ENCODE data around the gene TM7SF2. TPM values are rescaled to one million over a fixed set of nuclear protein-coding genes. Genes with fewer than 3 reads are reported as not detected.
A peak's percentile ranks its signal among the peaks of the same experiment; 100 is the strongest.

TM7SF2 gene
- total and polyA plus RNA-seq, 2 of the 13 experiments (the other 11 are each of a cell fraction or from before 2014, with no cell fraction given) = 56.0 to 66.9 TPM

GRCh38 chr11:65065851-65066250 lies 45.8 kb upstream of the TM7SF2 start:
- FAIRE-seq = no peak
- in situ Hi-C loops (cut with HindIII; ENCODE audit: extremely low pct_ligation_motif_present, low pct_unique_long_range_greater_than_20kb) = loop anchor here (5.0 kb wide), 1 partner anchor 39 kb away; the partner anchor contains the start of gene SNX15
- TF ChIP-seq MEIS1 (CRISPR knock-in tag; IDR thresholded peaks at IDR 0.05; ENCODE audit: borderline replicate concordance) (no peak), ZNF234 (CRISPR knock-in tag; conservative IDR thresholded peaks at IDR 0.05) (no peak), LCORL (IDR thresholded peaks at IDR 0.05) (no peak), LCORL (CRISPR knock-in tag; IDR thresholded peaks at IDR 0.05) (0 out of 2 replicates have a peak, but pooled peaks have one; percentile 39), ESRRA (CRISPR knock-in tag; IDR thresholded peaks at IDR 0.05; ENCODE audit: low read depth) (peak; percentile 52; the same call in 1 of the 2 replicates), JUND (CRISPR knock-in tag; IDR thresholded peaks at IDR 0.05) (no peak), IKZF5 (CRISPR knock-in tag; IDR thresholded peaks at IDR 0.05) (0 out of 2 replicates have a peak, but pooled peaks have one; percentile 12), ZSCAN31 (CRISPR knock-in tag; IDR thresholded peaks at IDR 0.05; ENCODE audit: low read depth) (no peak), PAXIP1 (CRISPR knock-in tag; conservative IDR thresholded peaks at IDR 0.05) (peak; percentile 83), KDM6A (CRISPR knock-in tag; IDR thresholded peaks at IDR 0.05; ENCODE audit: low read depth) (peak; percentile 28; the same call in 1 of the 2 replicates)
- TF ChIP-seq, protein P1, sequence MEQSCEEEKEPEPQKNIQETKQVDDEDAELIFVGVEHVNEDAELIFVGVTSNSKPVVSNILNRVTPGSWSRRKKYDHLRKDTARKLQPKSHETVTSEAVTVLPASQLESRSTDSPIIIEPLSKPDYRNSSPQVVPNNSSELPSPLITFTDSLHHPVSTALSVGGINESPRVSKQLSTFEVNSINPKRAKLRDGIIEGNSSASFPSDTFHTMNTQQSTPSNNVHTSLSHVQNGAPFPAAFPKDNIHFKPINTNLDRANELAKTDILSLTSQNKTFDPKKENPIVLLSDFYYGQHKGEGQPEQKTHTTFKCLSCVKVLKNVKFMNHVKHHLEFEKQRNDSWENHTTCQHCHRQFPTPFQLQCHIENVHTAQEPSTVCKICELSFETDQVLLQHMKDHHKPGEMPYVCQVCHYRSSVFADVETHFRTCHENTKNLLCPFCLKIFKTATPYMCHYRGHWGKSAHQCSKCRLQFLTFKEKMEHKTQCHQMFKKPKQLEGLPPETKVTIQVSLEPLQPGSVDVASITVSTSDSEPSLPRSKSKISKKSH (CRISPR knock-in tag; IDR thresholded peaks at IDR 0.05; ENCODE audit: borderline replicate concordance) = no peak
- TF ChIP-seq, protein P2, sequence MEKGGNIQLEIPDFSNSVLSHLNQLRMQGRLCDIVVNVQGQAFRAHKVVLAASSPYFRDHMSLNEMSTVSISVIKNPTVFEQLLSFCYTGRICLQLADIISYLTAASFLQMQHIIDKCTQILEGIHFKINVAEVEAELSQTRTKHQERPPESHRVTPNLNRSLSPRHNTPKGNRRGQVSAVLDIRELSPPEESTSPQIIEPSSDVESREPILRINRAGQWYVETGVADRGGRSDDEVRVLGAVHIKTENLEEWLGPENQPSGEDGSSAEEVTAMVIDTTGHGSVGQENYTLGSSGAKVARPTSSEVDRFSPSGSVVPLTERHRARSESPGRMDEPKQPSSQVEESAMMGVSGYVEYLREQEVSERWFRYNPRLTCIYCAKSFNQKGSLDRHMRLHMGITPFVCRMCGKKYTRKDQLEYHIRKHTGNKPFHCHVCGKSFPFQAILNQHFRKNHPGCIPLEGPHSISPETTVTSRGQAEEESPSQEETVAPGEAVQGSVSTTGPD (CRISPR knock-in tag; IDR thresholded peaks at IDR 0.05) = no peak
- TF ChIP-seq, protein P3, sequence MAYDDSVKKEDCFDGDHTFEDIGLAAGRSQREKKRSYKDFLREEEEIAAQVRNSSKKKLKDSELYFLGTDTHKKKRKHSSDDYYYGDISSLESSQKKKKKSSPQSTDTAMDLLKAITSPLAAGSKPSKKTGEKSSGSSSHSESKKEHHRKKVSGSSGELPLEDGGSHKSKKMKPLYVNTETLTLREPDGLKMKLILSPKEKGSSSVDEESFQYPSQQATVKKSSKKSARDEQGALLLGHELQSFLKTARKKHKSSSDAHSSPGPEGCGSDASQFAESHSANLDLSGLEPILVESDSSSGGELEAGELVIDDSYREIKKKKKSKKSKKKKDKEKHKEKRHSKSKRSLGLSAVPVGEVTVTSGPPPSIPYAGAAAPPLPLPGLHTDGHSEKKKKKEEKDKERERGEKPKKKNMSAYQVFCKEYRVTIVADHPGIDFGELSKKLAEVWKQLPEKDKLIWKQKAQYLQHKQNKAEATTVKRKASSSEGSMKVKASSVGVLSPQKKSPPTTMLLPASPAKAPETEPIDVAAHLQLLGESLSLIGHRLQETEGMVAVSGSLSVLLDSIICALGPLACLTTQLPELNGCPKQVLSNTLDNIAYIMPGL (CRISPR knock-in tag; IDR thresholded peaks at IDR 0.05; ENCODE audit: borderline replicate concordance in 1 of 2, low read depth in 1 of 2) = 0 out of 4 replicates have a peak, but pooled peaks of 1 of the 2 experiments have one; percentile 28

More at GRCh38 chr11:65065851-65066250, 45.8 kb upstream of the TM7SF2 start:
- H3K9me3 ChIP-seq (ENCODE audit: low read length) = no peaks in the 10 kb centered on the region
- no peaks in the 10 kb centered on the region for H3K79me2 ChIP-seq (ENCODE audit: insufficient read depth, low read length)
- ChIA-PET CTCF (ENCODE audit: low intra/inter-chr PET ratio, low total read pairs) (no interaction called here), POLR2A (interaction anchor here (0.5 to 2.2 kb wide), 16 partner anchors 10 to 357 kb away, joined by 3 to 10 read pairs (median 4); partner anchors contain the start of genes ARL2, NEAT1, SAC3D1 and TM7SF2)
- no TSS peak for BruUV-seq (replicated peaks)
- peak overlapping the region; percentile 87 for H3K4me2 ChIP-seq (ENCODE audit: low read depth, low read length)
- WGBS (ENCODE audit: low lambda C conversion rate) = 12% methylated on average over 7 of the region's 7 CpGs
- peak; percentile 9 for ATAC-seq
- H4K20me1 ChIP-seq (ENCODE audit: insufficient read depth, low read length) = no peaks in the 10 kb centered on the region
- H3K9ac ChIP-seq (ENCODE audit: insufficient read depth, low read depth, low read length) = peak overlapping the region; percentile 74
- peak overlapping the region; percentile 65 to 79 (median 67) for H3K4me3 ChIP-seq (replicated peaks in 1 of 3; ENCODE audit: insufficient read depth in 1 of 3, low read depth in 2 of 3, low read length in 3 of 3)
- no peaks in the 10 kb centered on the region for H3K27me3 ChIP-seq (ENCODE audit: control insufficient read depth in 1 of 2, insufficient read depth in 2 of 2, low read length in 2 of 2)
- H3K4me1 ChIP-seq (ENCODE audit: insufficient read depth, low read length) = peaks cover 40% of the 10 kb centered on the region
- no peak overlapping the region for H2AFZ ChIP-seq (ENCODE audit: low read length)
- H3K36me3 ChIP-seq (replicated peaks in 1 of 2; ENCODE audit: control insufficient read depth in 1 of 2, insufficient read depth in 2 of 2, low read length in 2 of 2) = no peaks in the 10 kb centered on the region
- intact Hi-C loops (cut with micrococcal nuclease; ENCODE audit: unreplicated experiment) = no loop called here
- H3K27ac ChIP-seq (ENCODE audit: extremely low read length, insufficient read depth, low read length) = peak overlapping the region; percentile 59
- DNase-seq (ENCODE audit: low spot score) = no peak

Data from HepG2 (cell line).